Astrocyte (in vitro differentiated cells and primary cell): ENCODE measurements around the gene OSGEP. TPM values are rescaled to one million over a fixed set of nuclear protein-coding genes. Genes with fewer than 3 reads are reported as not detected.

Source experiments
- DNase-seq: peaks from one replicate; pipeline ENCODE4 v3.0.0-alpha.2; 2010; ENCODE audit warnings: low read depth
- FAIRE-seq: peaks from 2 replicates; lab custom pipeline; 2011; peaks lifted over from hg19 to GRCh38; lab: Jason Lieb, UNC
- H2AFZ ChIP-seq: 2 replicates; pipeline ENCODE4 v1.6.0; 2012; ENCODE audit warnings: low read depth, low read length, inconsistent platforms
- H3K27ac ChIP-seq: 2 replicates; pipeline ENCODE4 v1.5.1; 2011; ENCODE audit warnings: low read depth, low read length, inconsistent platforms
- H3K27me3 ChIP-seq: 2 replicates; pipeline ENCODE4 v1.6.0; 2011; ENCODE audit warnings: low read length, inconsistent platforms; ENCODE audit not compliant: insufficient read depth
- H3K36me3 ChIP-seq: 2 replicates; pipeline ENCODE4 v1.5.1; 2011; ENCODE audit warnings: low read length, inconsistent platforms; ENCODE audit not compliant: insufficient read depth
- H3K4me1 ChIP-seq: 2 replicates; pipeline ENCODE4 v1.5.1; 2011; ENCODE audit warnings: low read length, inconsistent platforms; ENCODE audit not compliant: insufficient read depth
- H3K4me2 ChIP-seq: 2 replicates; pipeline ENCODE4 v1.6.0; 2012; ENCODE audit warnings: low read length, inconsistent platforms
- H3K4me3 ChIP-seq: 2 replicates; pipeline ENCODE4 v1.5.1; 2011; ENCODE audit warnings: low read depth, mild to moderate bottlenecking, low read length, inconsistent platforms; ENCODE audit not compliant: insufficient read depth
- H3K79me2 ChIP-seq: 2 replicates; pipeline ENCODE4 v1.6.0; 2012; ENCODE audit warnings: mild to moderate bottlenecking, low read length, inconsistent platforms; ENCODE audit not compliant: insufficient read depth
- H3K9ac ChIP-seq: 2 replicates; pipeline ENCODE4 v1.6.0; 2012; ENCODE audit warnings: mild to moderate bottlenecking, low read length, inconsistent platforms
- H3K9me3 ChIP-seq: 2 replicates; pipeline ENCODE4 v1.5.1; 2012; ENCODE audit warnings: low read depth, mild to moderate bottlenecking, low read length, inconsistent platforms; ENCODE audit not compliant: insufficient read depth
- H4K20me1 ChIP-seq: 2 replicates; pipeline ENCODE4 v1.6.0; 2012; ENCODE audit warnings: low read length, inconsistent platforms; ENCODE audit not compliant: insufficient read depth
- H3K27ac Mint-ChIP-seq: one replicate; pipeline ENCODE4 v1.8.0; 2021; ENCODE audit warnings: mild to moderate bottlenecking, mixed read lengths; ENCODE audit not compliant: unreplicated experiment
- H3K27me3 Mint-ChIP-seq: one replicate; pipeline ENCODE4 v1.8.0; 2021; ENCODE audit warnings: low read depth, mixed read lengths; ENCODE audit not compliant: unreplicated experiment
- H3K36me3 Mint-ChIP-seq: one replicate; pipeline ENCODE4 v1.8.0; 2021; ENCODE audit warnings: low read depth, mixed read lengths; ENCODE audit not compliant: unreplicated experiment
- H3K4me1 Mint-ChIP-seq: one replicate; pipeline ENCODE4 v1.8.0; 2021; ENCODE audit warnings: low read depth, mixed read lengths; ENCODE audit not compliant: unreplicated experiment
- H3K4me3 Mint-ChIP-seq: one replicate; pipeline ENCODE4 v1.8.0; 2021; ENCODE audit warnings: mild to moderate bottlenecking, moderate library complexity, mixed read lengths; ENCODE audit not compliant: unreplicated experiment
- H3K9me3 Mint-ChIP-seq: one replicate; pipeline ENCODE4 v1.8.0; 2021; ENCODE audit warnings: mild to moderate bottlenecking, mixed read lengths; ENCODE audit not compliant: unreplicated experiment
- CTCF ChIP-seq: IDR thresholded peaks from 2 replicates; pipeline ENCODE4 v1.5.1; 2011; ENCODE audit warnings: low read depth, mild to moderate bottlenecking, inconsistent platforms, low read length, moderate library complexity; ENCODE audit not compliant: insufficient read depth
- EZH2 ChIP-seq: IDR thresholded peaks from 2 replicates; pipeline ENCODE4 v1.6.1; 2012; ENCODE audit warnings: mild to moderate bottlenecking, low read length, inconsistent platforms; ENCODE audit not compliant: insufficient read depth
- total RNA-seq: library from RNA; stranded (reverse); gene quantifications from 2 replicates; pipeline ENCODE4 v1.2.1, GENCODE V29; 2021

Gene OSGEP
- total RNA-seq, 1 donor from 2014 or later: 23.0 TPM

GRCh38 chr14:20427231-20428009 lies 27.2 kb downstream of the OSGEP start:
- H3K4me2 ChIP-seq: peak overlapping the region; percentile 66
- Mint-ChIP-seq H3K36me3 (no peaks in the 10 kb centered on the region), H3K9me3 (no peaks in the 10 kb centered on the region), H3K27ac (peak overlapping the region; percentile 50), H3K27me3 (no peaks in the 10 kb centered on the region), H3K4me3 (peak overlapping the region; percentile 63), H3K4me1 (peaks cover 13% of the 10 kb centered on the region)
- no peaks in the 10 kb centered on the region for H3K36me3 ChIP-seq
- peak overlapping the region; percentile 35 for H3K4me3 ChIP-seq
- no peaks in the 10 kb centered on the region for H3K4me1 ChIP-seq
- no peaks in the 10 kb centered on the region for H3K79me2 ChIP-seq
- H3K27ac ChIP-seq: no peak overlapping the region
- no peak overlapping the region for H3K9ac ChIP-seq
- H2AFZ ChIP-seq: peak overlapping the region; percentile 69
- no peaks in the 10 kb centered on the region for H3K9me3 ChIP-seq
- DNase-seq (peak; percentile 59), FAIRE-seq (peak; percentile 23)
- H3K27me3 ChIP-seq: no peaks in the 10 kb centered on the region
- TF ChIP-seq EZH2 (no peak), CTCF (no peak)
- no peaks in the 10 kb centered on the region for H4K20me1 ChIP-seq

- Histone ChIP-seq H3K4me1 (no peaks in the 10 kb centered on the region), H3K27ac (no peak overlapping the region), H3K27me3 (no peaks in the 10 kb centered on the region), H3K4me3 (no peak overlapping the region), H4K20me1 (no peaks in the 10 kb centered on the region), H3K79me2 (no peaks in the 10 kb centered on the region), H3K4me2 (no peak overlapping the region), H3K9ac (no peak overlapping the region), H3K36me3 (no peaks in the 10 kb centered on the region), H3K9me3 (no peaks in the 10 kb centered on the region), H2AFZ (no peak overlapping the region)
- Mint-ChIP-seq H3K36me3 (no peaks in the 10 kb centered on the region), H3K4me3 (no peak overlapping the region), H3K27ac (no peak overlapping the region), H3K4me1 (peaks cover 13% of the 10 kb centered on the region), H3K27me3 (no peaks in the 10 kb centered on the region), H3K9me3 (no peaks in the 10 kb centered on the region)
- TF ChIP-seq EZH2 (no peak), CTCF (no peak)
- FAIRE-seq: no peak
- no peak for DNase-seq
Observed at GRCh38 chr14:20424851-20425250, 29.8 kb downstream of the OSGEP start.

- H3K4me3 Mint-ChIP-seq: no peak overlapping the region
Observed at GRCh38 chr14:20422886-20423285, 31.7 kb downstream of the OSGEP start.

More at GRCh38 chr14:20422886-20423285, 31.7 kb downstream of the OSGEP start:
- Histone ChIP-seq H3K27me3 (no peaks in the 10 kb centered on the region), H3K9ac (no peak overlapping the region), H3K36me3 (no peaks in the 10 kb centered on the region), H3K27ac (no peak overlapping the region), H2AFZ (no peak overlapping the region), H3K4me1 (no peaks in the 10 kb centered on the region), H3K4me2 (no peak overlapping the region), H3K4me3 (no peak overlapping the region), H4K20me1 (no peaks in the 10 kb centered on the region), H3K79me2 (no peaks in the 10 kb centered on the region), H3K9me3 (no peaks in the 10 kb centered on the region)
- no peak for FAIRE-seq
- Mint-ChIP-seq H3K27ac (no peak overlapping the region), H3K4me1 (peaks cover 9% of the 10 kb centered on the region), H3K36me3 (no peaks in the 10 kb centered on the region), H3K9me3 (no peaks in the 10 kb centered on the region), H3K27me3 (peaks cover 5% of the 10 kb centered on the region)
- TF ChIP-seq CTCF (no peak), EZH2 (no peak)
- no peak for DNase-seq
